CD4-positive, CD25-positive, alpha-beta regulatory T cell (primary cell): ENCODE results near the gene SH3BGRL3. TPM values are rescaled to one million over a fixed set of nuclear protein-coding genes. Genes with fewer than 3 reads are reported as not detected.
"Not testable (repeated sequence)": the region's sequence is repeated elsewhere in the genome, so short reads cannot be mapped to it uniquely, and the experiment has no call there.

Experiments used
- ATAC-seq, 2 donors: fragments of 150-1000 bp; cut with Tn5 transposase; one replicate each; pipeline ENCODE4 v1.10.0; 2021; ENCODE audit warnings: low read depth in 2 of 2, moderate number of reproducible peaks in 2 of 2, moderate library complexity in 1 of 2
- DNase-seq, 3 donors: peaks; one replicate each; pipeline versions ENCODE4 v3.0.0 to v3.0.0-alpha.2; 2012 to 2022; ENCODE audit warnings: mixed read lengths in 1 of 3
- H3K27ac ChIP-seq: one replicate; pipeline ENCODE4 v1.7.0; 2013; ENCODE audit warnings: mild to moderate bottlenecking, low read length; ENCODE audit not compliant: insufficient read depth, poor library complexity, severe bottlenecking
- H3K27me3 ChIP-seq: one replicate; pipeline ENCODE4 v1.7.0; 2013; ENCODE audit warnings: low read length; ENCODE audit not compliant: control insufficient read depth, insufficient read depth
- H3K36me3 ChIP-seq: one replicate; pipeline ENCODE4 v1.7.0; 2013; ENCODE audit warnings: mild to moderate bottlenecking, low read length, moderate library complexity; ENCODE audit not compliant: control insufficient read depth, insufficient read depth
- H3K4me1 ChIP-seq: 2 replicates; pipeline ENCODE4 v1.7.0; 2013; ENCODE audit warnings: mild to moderate bottlenecking, low read length; ENCODE audit not compliant: insufficient read depth, control insufficient read depth, poor library complexity, severe bottlenecking
- H3K4me3 ChIP-seq: one replicate; pipeline ENCODE4 v1.7.0; 2013; ENCODE audit warnings: low read depth, mild to moderate bottlenecking, low read length, moderate library complexity
- H3K9me3 ChIP-seq, 2 experiments: 1 replicate in 1 of 2; 2 replicates in 1 of 2; pipeline ENCODE4 v1.7.0; 2013; ENCODE audit warnings: low read length in 2 of 2, mild to moderate bottlenecking in 1 of 2, moderate library complexity in 1 of 2; ENCODE audit not compliant: control insufficient read depth in 2 of 2
- H3K27ac Mint-ChIP-seq, 3 donors: one replicate each; pipeline ENCODE4 v1.8.0; 2020 to 2022; ENCODE audit warnings: mild to moderate bottlenecking in 3 of 3, mixed read lengths in 3 of 3, moderate library complexity in 2 of 3
- H3K27me3 Mint-ChIP-seq: one replicate; pipeline ENCODE4 v1.8.0; 2022; ENCODE audit warnings: mild to moderate bottlenecking, mixed read lengths
- H3K36me3 Mint-ChIP-seq: one replicate; pipeline ENCODE4 v1.8.0; 2020; ENCODE audit warnings: mixed read lengths
- H3K4me1 Mint-ChIP-seq, 4 donors: one replicate each; pipeline ENCODE4 v1.8.0; 2020 to 2022; ENCODE audit warnings: mixed read lengths in 4 of 4, mild to moderate bottlenecking in 1 of 4
- H3K4me3 Mint-ChIP-seq, 4 donors: one replicate each; pipeline ENCODE4 v1.8.0; 2020 to 2022; ENCODE audit warnings: mild to moderate bottlenecking in 4 of 4, mixed read lengths in 4 of 4, moderate library complexity in 3 of 4
- H3K9me3 Mint-ChIP-seq, 7 donors: one replicate each; pipeline ENCODE4 v1.8.0; 2020 to 2022; ENCODE audit warnings: mixed read lengths in 7 of 7, mild to moderate bottlenecking in 3 of 7, moderate library complexity in 2 of 7
- polyA plus RNA-seq, 4 donors: library from polyadenylated mRNA; unstranded; fragments of 300-500 nt; fragmentation: Illumina TruSeq; gene quantifications; one replicate each; pipeline ENCODE4 v1.2.3, GENCODE V29; 2021
- total RNA-seq: library from RNA; stranded (reverse); gene quantifications from one replicate; pipeline ENCODE4 v1.2.3, GENCODE V29; 2022

The SH3BGRL3 gene
- total and polyA plus RNA-seq, 5 donors from 2014 or later: 404 to 1,853 (median 1,136) TPM

- peaks cover 44% of the 10 kb centered on the region for H3K36me3 Mint-ChIP-seq
- peaks cover 50% of the 10 kb centered on the region for H3K36me3 ChIP-seq
Measured at GRCh38 chr1:26321315-26322041, 41.6 kb downstream of the SH3BGRL3 start.

GRCh38 chr1:26322042-26322331 is 42.1 kb downstream of the SH3BGRL3 start:
- Mint-ChIP-seq H3K4me1 (peaks cover 6 to 52% (median 35%) of the 10 kb centered on the region in 4 donors), H3K4me3 (peak overlapping the region in 3 of 4 donors; percentile 44 to 95 (median 78)), H3K27me3 (peaks cover 5% of the 10 kb centered on the region), H3K36me3 (peaks cover 44% of the 10 kb centered on the region), H3K27ac (peak overlapping the region in 2 of 3 donors; percentile 77 to 97), H3K9me3 (peaks cover 0 to 2% (median 0%) of the 10 kb centered on the region in 7 donors)
- DNase-seq (no peak), ATAC-seq (no peak)
- Histone ChIP-seq H3K36me3 (peaks cover 50% of the 10 kb centered on the region), H3K9me3 (no peaks in the 10 kb centered on the region), H3K4me3 (peak overlapping the region; percentile 100), H3K4me1 (peaks cover 50% of the 10 kb centered on the region), H3K27ac (peak overlapping the region; percentile 70), H3K27me3 (no peaks in the 10 kb centered on the region)

More at GRCh38 chr1:26321315-26322041, 41.6 kb downstream of the SH3BGRL3 start:
- Mint-ChIP-seq H3K27me3 (peaks cover 5% of the 10 kb centered on the region), H3K4me1 (peaks cover 6 to 57% (median 37%) of the 10 kb centered on the region in 4 donors), H3K4me3 (peak overlapping the region; percentile 92 to 98 (median 94)), H3K27ac (peak overlapping the region; percentile 92 to 100 (median 97)), H3K9me3 (peaks cover 0 to 2% (median 0%) of the 10 kb centered on the region in 7 donors)
- peak; percentile 87 to 92 (median 91) for DNase-seq
- Histone ChIP-seq H3K4me3 (peak overlapping the region; percentile 100), H3K27ac (peak overlapping the region; percentile 70), H3K27me3 (no peaks in the 10 kb centered on the region), H3K4me1 (peaks cover 55% of the 10 kb centered on the region), H3K9me3 (no peaks in the 10 kb centered on the region)
- ATAC-seq: peak; percentile 78 to 86

GRCh38 chr1:26323382-26323781 is 43.5 kb downstream of the SH3BGRL3 start:
- H3K27ac Mint-ChIP-seq: peak overlapping the region in 2 of 3 donors; percentile 52 to 57

GRCh38 chr1:26324550-26324949 is 44.7 kb downstream of the SH3BGRL3 start:
- peak overlapping the region in 1 of 4 donors; percentile 49 for H3K4me3 Mint-ChIP-seq
- H3K9me3 Mint-ChIP-seq: peaks cover 0 to 2% (median 0%) of the 10 kb centered on the region in 7 donors
- peaks cover 6 to 39% (median 26%) of the 10 kb centered on the region in 4 donors for H3K4me1 Mint-ChIP-seq
- ATAC-seq (no peak), DNase-seq (no peak)
- Histone ChIP-seq H3K4me3 (no peak overlapping the region), H3K4me1 (peaks cover 39% of the 10 kb centered on the region), H3K36me3 (peaks cover 50% of the 10 kb centered on the region), H3K9me3 (no peaks in the 10 kb centered on the region), H3K27ac (no peak overlapping the region), H3K27me3 (no peaks in the 10 kb centered on the region)
- peaks cover 27% of the 10 kb centered on the region for H3K36me3 Mint-ChIP-seq
- peak overlapping the region in 2 of 3 donors; percentile 26 to 64 for H3K27ac Mint-ChIP-seq
- no peaks in the 10 kb centered on the region for H3K27me3 Mint-ChIP-seq

More at GRCh38 chr1:26323382-26323781, 43.5 kb downstream of the SH3BGRL3 start:
- H3K4me3 ChIP-seq: no peak overlapping the region
- Mint-ChIP-seq H3K9me3 (peaks cover 0 to 2% (median 0%) of the 10 kb centered on the region in 7 donors), H3K36me3 (peaks cover 36% of the 10 kb centered on the region), H3K4me3 (peak overlapping the region in 3 of 4 donors; percentile 3 to 78 (median 35)), H3K27me3 (no peaks in the 10 kb centered on the region), H3K4me1 (peaks cover 6 to 43% (median 26%) of the 10 kb centered on the region in 4 donors)
- H3K9me3 ChIP-seq: no peaks in the 10 kb centered on the region
- no peaks in the 10 kb centered on the region for H3K27me3 ChIP-seq
- ATAC-seq (no peak), DNase-seq (no peak)
- H3K4me1 ChIP-seq: peaks cover 42% of the 10 kb centered on the region
- H3K27ac ChIP-seq: no peak overlapping the region
- H3K36me3 ChIP-seq: peaks cover 50% of the 10 kb centered on the region

GRCh38 chr1:26327956-26328362 is 48.1 kb downstream of the SH3BGRL3 start:
- H3K36me3 Mint-ChIP-seq: peaks cover 10% of the 10 kb centered on the region
- H3K27me3 ChIP-seq: no peaks in the 10 kb centered on the region
- H3K27me3 Mint-ChIP-seq: no peaks in the 10 kb centered on the region
- peaks cover 0 to 10% (median 7%) of the 10 kb centered on the region in 4 donors for H3K4me1 Mint-ChIP-seq
- H3K4me3 Mint-ChIP-seq: no peak overlapping the region
- H3K9me3 ChIP-seq: no peaks in the 10 kb centered on the region
- no peak for ATAC-seq
- H3K9me3 Mint-ChIP-seq: no peaks in the 10 kb centered on the region
- DNase-seq: no peak
- H3K27ac Mint-ChIP-seq: no peak overlapping the region
- H3K4me1 ChIP-seq: peaks cover 5% of the 10 kb centered on the region
- H3K4me3 ChIP-seq: no peak overlapping the region
- H3K36me3 ChIP-seq: peaks cover 23% of the 10 kb centered on the region
- no peak overlapping the region for H3K27ac ChIP-seq

- Histone ChIP-seq H3K36me3 (peaks cover 17% of the 10 kb centered on the region), H3K27me3 (no peaks in the 10 kb centered on the region), H3K27ac (no peak overlapping the region), H3K4me3 (no peak overlapping the region), H3K9me3 (no peaks in the 10 kb centered on the region), H3K4me1 (no peaks in the 10 kb centered on the region)
- H3K27me3 Mint-ChIP-seq: no peaks in the 10 kb centered on the region
- no peaks in the 10 kb centered on the region for H3K9me3 Mint-ChIP-seq
- no peak overlapping the region for H3K27ac Mint-ChIP-seq
- no peak overlapping the region for H3K4me3 Mint-ChIP-seq
- ATAC-seq (no peak), DNase-seq (no peak)
- H3K36me3 Mint-ChIP-seq: peaks cover 7% of the 10 kb centered on the region
- peaks cover 0 to 4% (median 2%) of the 10 kb centered on the region in 4 donors for H3K4me1 Mint-ChIP-seq
Measured at GRCh38 chr1:26328597-26328996, 48.7 kb downstream of the SH3BGRL3 start.

- not testable (repeated sequence) for H3K27ac Mint-ChIP-seq, H3K9me3 ChIP-seq, H3K27me3 ChIP-seq, ATAC-seq, H3K4me1 Mint-ChIP-seq, H3K27me3 Mint-ChIP-seq, H3K36me3 Mint-ChIP-seq, H3K27ac ChIP-seq, H3K4me1 ChIP-seq, H3K9me3 Mint-ChIP-seq, DNase-seq, H3K4me3 Mint-ChIP-seq, H3K4me3 ChIP-seq
- peaks cover 10% of the 10 kb centered on the region for H3K36me3 ChIP-seq
Measured at GRCh38 chr1:26329380-26329779, 49.5 kb downstream of the SH3BGRL3 start.

GRCh38 chr1:26330276-26330675 is 50.4 kb downstream of the SH3BGRL3 start:
- no peaks in the 10 kb centered on the region for H3K9me3 Mint-ChIP-seq
- Histone ChIP-seq H3K27ac (no peak overlapping the region), H3K27me3 (no peaks in the 10 kb centered on the region), H3K4me3 (no peak overlapping the region), H3K36me3 (peaks cover 4% of the 10 kb centered on the region), H3K9me3 (no peaks in the 10 kb centered on the region), H3K4me1 (peaks cover 1% of the 10 kb centered on the region)
- H3K27ac Mint-ChIP-seq: no peak overlapping the region
- peaks cover 0 to 5% (median 0%) of the 10 kb centered on the region in 4 donors for H3K4me1 Mint-ChIP-seq
- H3K4me3 Mint-ChIP-seq: no peak overlapping the region
- no peaks in the 10 kb centered on the region for H3K27me3 Mint-ChIP-seq
- no peak for ATAC-seq
- no peak for DNase-seq
- H3K36me3 Mint-ChIP-seq: peaks cover 4% of the 10 kb centered on the region
